IPS-NIHi11 (cell line): ENCODE measurements around the gene DNAH9.

Experiments used
- DNase-seq: peaks from one replicate; pipeline ENCODE4 v3.0.0; 2012; ENCODE audit warnings: mixed read lengths, low spot score

DNAH9 gene

DNA sequence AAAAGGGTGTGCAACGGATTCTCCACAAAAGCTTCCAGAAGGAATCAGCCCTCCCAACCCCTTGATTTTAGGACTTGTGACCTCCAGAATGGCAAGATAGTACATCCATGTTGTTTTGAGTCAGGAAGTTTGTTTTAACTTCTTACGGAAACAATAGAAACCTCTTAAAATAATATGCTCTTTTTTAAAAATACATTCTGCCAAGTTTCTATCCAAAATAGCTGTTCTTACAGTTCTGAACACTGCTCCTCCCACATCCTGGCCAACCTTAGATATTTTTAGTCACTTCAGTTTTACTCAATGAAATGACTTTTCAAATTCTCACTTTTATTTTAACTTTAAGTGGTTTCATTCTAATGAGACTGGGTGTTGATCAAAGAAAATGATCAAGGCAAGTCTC is 242.6 kb downstream of the DNAH9 start:
- no peak for DNase-seq

DNA sequence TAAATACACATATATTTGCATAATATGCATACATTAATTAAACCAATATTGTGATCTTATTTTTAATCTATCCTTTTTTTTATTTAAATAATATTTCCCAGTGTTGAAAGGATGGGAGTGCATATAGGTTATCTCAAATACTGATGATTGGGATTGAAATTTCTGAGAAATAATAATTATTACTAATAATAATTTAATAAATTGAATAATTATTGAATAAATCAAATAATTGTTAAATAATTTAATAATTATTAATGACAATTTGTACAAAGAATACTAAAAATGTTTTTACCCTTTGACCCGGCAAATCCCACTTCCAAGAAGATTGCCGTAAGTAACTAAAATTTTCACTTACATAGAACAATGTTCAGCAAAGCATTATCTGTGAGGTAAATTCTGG is 250.1 kb downstream of the DNAH9 start:
- no peak for DNase-seq

DNA sequence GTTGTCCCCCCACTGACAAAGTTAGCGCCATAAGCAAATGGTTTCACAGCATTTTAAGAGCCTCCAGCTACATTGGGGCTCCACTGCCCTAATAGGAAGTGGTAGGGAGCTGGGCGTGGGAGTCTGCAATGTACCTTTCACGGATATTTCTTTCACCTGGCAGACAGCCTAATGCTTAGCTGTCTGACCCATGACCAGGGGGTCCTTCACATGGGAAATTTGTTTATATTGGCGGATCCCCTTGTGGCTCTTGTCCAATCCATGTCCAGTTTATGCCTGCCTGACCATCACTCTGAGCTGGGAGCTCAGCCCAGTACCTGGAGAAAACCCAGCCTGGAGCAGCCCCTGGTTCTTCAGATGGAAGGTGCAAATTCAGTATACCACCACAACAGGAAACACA is 254.0 kb downstream of the DNAH9 start:
- no peak for DNase-seq

DNA sequence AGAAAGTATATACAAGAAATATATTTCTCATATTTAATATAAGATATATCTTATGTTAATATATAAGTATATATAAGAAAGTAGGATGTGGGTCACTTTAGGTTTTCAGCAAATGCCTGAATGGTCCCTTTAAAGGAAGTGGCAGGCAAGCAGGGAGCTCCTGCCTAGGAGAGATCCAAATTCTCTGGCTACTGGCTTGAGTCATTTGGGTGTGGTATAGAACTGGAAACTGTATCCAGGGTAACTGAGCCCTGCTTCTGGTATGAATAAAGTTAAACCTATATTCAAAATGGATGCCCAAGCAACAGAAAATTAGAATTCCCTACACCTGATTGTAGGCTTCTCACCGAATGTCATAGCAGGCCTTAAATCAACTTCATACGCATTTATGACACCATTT is 254.6 kb downstream of the DNAH9 start:
- no peak for DNase-seq

DNA sequence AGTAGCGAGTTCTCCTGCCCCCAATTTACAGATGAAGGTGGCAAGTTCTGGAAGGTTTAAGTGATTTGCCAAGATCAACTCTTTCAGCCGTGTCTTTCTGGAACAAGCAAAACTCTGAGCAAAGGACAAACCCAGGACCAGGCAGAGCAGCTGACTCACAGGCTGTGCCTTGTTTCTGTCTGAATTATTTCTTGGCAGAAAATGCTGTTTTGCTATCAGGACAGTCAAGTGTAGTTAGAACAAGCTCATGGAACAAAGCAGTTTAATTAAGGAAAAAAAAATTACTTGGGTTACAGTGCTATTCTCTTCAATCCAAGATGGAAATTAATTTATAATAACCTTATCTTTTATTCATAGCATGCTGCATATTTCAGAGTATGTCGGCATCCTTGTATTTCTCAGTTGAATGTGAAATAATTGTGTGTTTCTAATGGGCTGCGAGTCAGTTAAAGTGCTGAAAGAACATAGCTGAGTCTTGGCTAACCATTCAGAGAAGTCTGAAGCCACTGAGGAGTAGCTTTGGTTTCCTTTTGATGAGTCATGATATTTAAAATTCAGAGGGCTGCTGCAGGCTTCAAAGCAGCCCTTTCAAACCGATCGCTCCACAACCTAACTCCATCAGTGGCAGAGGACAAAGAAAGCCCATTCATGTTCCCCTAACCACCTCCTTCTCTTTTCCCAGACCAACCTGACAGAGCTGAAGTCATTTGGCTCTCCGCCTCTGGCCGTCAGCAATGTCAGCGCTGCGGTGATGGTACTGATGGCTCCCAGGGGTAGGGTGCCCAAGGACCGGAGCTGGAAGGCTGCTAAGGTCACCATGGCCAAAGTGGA is 255.3 kb downstream of the DNAH9 start:
- no peak for DNase-seq

DNA sequence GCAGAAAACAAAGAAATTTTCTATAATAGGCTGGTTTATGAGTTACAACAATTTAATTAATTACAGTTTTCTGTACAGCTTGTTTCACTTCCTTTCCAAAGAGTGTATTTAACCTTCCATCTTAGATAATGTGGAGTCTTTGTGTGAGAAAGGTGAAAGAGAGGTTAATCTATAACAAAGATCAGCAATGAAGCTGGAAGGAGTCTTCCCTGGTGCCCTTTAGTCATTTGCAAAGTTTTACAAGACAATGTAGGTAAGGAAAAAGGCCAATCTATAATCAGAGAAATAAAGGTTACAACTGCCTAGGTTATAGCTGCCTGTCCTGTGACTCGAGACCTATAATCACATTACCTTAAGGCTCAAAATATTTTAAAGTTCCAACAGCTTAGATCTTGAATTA is 257.0 kb downstream of the DNAH9 start:
- no peak for DNase-seq

DNA sequence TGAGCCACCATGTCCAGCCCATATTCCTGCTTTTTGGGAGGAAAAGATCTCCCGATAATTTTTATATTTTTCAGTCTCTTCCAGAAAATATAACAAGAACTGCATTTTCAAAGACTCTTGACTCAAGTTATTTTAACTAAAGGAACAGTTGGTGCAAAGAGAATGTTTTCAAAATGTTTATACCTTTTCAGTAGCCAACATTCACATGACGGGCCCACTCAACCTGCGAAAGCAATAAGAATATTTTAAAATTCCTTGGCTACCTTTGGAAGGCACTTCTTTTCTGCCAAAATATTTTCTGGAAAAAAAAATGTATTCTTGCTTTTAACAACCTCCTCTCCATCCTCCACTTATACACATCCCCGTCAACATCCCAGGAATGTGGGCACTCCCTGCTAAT is 258.7 kb downstream of the DNAH9 start:
- DNase-seq, result no peak

DNA sequence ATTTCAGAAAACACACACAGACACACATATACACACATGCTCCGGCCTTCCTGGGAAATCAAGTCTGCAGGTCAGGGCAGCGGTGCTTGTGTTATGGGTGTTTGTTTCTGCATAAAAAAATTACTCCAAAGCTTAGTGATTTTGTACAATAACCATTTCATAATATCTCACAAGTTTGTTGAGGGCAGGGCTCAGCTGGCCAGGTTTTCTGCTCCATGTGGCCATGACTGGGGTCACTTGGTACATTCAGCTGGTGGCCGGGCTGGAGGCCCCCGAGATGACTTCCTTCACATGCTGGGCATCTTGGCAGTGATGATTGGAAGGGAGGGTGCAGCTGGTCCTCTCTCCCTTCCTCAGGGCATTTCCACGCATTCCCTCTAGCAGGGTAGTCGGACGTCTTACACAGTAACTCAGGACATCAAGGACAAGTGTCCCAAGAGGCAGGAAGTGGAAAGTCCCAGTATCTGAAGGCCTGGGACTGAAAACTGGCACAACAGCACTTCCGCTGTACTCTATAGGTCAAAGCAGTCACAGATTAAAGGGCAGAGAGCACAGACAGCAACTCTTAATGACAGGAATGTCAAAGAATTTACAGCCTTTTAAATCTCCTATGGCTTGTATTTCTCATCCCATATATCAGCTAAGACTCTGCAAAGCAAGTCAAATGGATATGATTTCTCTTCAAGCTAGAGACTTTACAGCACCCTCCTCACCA is 271.6 kb downstream of the DNAH9 start:
- no peak for DNase-seq

DNA sequence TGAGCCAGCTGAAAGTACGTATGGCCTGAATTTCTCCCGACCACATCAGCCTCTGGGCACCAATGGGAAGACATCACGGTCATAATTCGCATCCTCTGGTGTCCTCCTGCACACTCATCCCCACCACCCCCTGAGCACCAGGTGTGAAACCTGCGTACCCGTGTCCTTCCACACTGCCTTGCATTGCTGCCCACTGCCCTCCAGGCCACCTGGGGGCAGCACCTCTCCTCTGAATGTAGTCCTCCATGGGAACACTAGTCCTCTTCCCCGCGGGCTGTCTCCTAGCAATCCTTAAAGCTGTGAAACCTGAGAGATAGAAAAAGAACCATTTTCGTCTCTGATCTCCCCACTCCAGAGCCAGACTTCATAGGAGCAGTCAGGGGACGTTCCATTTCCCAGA is 273.5 kb downstream of the DNAH9 start:
- DNase-seq, result no peak

DNA sequence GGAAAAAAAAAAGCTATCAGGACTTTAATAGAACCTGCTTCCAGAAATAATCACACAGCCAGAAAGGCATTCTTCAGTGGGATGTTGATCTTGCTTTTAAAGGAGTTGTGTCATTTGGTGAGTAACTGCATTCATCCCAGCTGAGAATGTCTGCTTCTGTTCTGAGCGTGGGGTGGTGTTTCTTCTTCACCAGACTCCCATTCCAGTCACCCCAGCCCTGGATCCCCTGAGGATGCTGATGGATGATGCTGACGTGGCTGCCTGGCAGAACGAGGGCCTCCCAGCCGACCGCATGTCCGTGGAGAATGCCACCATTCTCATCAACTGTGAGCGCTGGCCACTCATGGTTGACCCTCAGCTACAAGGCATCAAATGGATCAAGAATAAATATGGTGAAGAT is 276.5 kb downstream of the DNAH9 start:
- DNase-seq, result no peak

DNA sequence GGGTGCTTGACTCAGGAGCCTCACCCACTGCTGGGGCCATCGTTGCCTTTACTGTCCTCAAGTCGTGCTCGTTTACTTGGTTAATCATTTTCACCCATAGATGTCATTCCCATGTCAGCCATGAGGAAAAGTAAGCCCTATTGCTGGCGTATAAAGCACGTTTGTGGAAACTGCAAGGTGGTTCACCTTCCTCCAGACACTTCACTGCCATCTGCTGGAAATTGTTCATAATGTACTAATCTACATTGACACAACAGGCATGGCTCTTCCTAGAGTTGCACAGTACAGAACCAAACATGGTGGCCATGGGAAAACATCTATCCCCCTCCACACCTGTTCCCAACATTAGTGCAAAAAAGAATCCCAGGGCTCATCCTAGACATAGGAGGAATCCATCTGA is 282.4 kb downstream of the DNAH9 start:
- peak; percentile 36 for DNase-seq

DNA sequence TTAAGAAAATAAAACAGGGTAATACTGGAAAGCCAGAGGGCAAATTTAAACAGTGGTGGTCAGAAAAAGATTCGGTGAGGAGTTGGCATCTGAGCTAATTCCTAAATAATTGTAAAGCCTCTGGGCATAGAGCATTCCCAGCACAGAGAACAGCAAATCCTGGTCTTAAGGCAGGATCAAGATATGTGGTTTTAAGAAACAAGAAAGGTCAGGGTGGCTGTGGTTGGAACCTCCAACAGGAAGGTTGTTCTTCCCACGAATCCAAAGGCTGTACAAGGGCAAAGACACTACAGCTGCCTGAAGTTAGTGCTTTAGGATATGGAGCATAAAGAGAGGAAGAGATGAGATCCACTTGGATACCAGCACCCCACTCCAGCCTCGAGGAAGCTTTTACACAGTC is 284.4 kb downstream of the DNAH9 start:
- DNase-seq, result no peak

DNA sequence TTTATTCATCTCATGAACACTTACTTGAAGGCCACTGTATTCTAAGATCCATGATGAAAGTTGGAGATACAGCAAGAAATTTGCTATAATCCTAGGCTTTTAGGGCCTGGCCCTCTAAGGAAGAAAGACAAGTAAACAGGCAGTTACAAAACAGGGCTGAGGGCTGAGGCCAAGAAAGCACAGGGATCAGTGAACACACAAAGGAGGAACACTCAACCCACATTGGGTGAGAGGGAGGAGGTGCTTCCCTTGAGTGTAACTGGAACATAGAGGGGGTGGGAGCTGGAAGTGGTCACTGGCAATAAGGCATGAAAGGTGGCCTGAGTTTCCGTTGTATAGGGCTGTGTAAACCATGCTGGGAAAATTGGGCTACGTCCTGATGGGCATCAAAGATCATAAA is 286.8 kb downstream of the DNAH9 start:
- no peak for DNase-seq

DNA sequence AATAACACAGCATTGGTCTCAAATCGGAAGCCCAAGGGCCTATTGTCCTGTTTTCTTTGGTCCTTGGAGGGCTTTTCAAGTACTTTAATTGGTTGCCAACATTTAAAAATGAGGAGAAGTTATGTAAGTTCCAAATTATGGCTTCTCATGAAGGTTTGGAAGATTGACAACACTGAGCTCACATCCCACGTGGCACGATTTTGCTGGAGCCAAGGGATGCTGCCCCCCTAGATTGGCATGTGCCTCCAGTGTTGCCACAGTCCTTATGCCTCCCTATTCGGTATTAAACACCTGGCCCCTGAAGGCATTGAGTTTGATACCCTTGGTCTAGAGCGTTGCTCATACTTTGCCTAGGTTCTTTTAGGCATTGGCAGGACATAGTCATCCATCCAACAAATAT is 291.0 kb downstream of the DNAH9 start:
- DNase-seq, result no peak

DNA sequence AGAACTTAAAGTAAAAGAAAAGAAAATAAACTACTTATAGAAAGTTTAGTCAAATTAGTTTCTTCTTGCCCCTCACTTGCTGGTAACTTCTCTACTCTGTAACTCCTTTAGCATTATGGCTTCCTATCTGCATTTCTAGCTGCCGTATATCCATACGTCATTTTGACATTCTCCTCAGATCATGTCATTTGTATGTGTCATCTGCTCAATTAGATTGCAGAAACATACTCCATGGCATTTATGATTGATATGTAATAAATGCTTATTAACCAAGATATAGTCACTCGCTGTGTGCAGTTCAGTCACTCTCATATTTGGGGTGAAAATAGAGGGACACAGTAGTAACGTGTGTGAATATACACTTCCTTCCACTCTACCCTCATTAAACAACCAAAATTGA is 295.6 kb downstream of the DNAH9 start:
- DNase-seq, result no peak

DNA sequence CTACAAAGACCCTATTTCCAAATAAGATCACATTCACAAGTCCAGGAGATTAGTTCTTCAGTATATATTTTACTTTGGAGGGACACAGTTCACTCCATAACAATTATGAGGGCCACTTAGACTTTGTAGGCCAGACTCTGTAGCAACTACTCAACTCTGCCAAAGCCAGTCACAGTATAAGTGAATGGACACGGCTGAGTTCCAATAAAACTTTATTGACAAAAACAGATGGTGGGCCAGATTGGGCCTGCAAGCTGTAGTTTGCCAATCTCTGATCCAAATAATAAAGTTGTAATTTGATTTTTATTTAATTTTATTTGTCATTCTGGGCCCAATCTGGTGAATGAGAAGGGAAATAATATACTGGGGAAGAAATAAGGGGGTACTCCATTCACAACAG is 297.9 kb downstream of the DNAH9 start:
- no peak for DNase-seq

DNA sequence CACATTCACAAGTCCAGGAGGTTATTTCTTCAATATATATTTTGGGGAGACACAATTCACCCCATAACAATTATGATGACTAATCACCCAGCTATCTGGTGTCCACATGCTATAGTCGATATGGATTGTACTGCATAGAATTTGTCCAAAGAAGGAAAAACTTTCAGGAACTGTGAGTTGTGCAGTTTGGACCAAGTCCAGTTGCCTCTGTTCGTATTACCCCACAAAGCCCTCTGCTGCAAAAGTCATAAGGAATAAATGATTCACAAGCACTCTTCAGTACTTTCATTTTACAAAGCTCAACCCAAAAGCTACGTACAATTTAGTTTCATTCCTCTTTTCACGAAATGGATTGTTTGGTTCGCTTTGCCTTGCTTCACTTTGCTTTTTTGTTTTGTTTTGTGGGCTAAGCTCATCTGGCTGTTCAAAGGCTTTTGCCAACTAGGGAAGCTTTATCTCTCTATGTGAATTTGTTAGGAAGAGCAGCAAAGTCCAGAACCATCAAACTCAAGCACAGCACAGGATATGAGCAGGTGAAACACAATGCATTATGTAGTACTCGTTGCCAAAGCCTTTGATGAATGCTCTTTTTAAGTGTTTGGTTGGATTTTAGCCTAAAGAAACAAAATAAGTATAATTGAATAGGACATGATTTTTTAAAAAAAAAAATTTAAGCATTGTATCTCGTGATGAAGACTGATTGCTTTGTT is 300.4 kb downstream of the DNAH9 start:
- DNase-seq, result no peak

DNA sequence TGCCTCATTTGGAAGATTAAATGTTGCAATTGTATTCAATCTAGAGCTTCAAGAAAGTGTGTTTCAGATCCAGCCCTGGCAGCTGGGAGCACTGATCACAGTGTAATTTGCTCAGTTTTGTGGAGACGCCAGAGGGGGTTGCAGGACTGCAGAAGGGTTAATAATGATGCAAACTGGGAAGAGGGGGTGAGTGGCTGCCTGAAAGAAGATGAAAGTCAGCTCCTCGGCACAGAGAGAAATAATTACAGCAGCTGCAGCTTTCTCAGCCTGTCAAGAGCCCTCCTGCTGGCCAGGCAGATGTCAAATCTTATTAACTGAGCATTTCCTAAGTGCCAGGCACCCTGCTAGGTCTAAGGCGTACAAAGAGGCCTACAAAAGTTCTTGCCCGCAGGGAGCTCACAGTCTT is 301.3 kb downstream of the DNAH9 start:
- no peak for DNase-seq

DNA sequence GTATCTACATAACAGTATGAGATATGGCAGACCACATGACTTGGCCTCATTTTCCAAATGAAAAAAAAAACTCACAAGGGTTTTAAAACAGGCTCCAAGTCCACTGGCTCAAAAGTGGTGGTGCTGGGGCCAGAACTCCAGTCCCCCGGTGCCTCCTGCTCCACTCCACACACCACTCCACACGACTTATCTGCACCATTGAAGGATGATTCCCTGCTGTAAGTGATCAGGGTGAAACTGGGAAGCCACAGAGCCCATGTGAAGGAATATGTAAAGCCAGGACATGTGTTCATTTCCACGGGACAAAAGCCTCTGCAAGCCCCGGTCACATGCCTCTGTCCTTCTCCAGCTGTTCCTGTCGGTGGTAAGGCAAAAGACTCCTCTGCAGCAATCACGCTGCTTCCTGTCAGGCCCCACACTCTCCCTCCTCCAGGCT is 301.8 kb downstream of the DNAH9 start:
- no peak for DNase-seq

DNA sequence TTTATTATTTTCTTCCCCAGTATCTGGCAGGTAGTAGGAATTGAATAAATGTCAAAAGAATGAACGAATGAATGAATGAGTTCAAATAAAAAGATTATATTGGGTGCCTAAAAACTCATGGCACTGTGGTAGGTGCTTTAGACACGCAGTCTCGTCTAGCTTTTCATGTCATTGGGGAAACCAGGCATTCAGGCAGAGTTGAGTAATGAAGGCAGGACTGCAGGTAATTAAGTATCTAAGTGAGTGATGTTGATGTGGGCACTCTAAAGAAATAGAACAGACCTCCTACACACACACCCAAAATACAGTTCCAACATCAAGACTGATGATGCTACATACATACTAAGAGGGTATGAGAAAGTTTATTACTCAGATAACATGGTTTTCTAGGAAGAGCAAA is 302.4 kb downstream of the DNAH9 start:
- no peak for DNase-seq

DNA sequence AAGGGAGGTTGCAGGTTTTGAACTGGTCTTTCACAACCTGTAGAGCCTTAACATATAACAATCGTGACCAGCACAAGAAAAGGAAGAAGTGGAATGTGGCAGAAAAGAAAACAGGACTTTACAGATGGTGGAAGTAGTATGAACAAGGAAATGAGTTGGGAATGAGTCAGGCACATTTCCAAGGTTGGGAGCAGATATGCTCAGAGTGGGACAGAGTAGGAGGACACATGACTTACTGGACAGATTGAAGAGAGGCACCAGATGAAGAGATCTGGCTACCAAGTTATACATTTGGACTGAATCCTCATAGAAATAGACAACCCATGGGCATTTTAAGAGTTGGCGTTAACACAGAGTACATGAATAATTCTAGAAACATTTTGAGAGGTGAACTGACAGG is 303.7 kb downstream of the DNAH9 start:
- DNase-seq, result no peak

DNA sequence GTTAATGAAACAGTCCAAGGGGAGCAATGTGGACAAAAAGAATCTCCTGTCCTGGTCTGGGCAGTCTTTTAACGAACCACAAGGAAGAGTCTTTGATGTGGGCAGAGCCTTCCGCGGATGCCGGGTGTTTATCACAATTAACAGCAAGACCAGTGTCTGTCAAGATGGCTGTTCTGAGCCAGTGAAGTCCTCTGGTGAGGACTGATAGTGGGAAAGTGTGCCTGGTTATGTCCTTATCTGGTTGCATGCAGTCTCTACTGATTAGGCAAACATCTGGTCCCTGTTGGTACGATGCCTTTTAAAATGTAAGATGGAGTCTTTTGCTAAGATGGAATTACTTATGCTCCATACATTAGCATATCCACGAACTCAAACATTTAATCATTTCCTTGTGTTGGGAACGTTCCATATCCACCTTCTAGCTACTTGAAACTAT is 310.5 kb downstream of the DNAH9 start:
- no peak for DNase-seq

DNA sequence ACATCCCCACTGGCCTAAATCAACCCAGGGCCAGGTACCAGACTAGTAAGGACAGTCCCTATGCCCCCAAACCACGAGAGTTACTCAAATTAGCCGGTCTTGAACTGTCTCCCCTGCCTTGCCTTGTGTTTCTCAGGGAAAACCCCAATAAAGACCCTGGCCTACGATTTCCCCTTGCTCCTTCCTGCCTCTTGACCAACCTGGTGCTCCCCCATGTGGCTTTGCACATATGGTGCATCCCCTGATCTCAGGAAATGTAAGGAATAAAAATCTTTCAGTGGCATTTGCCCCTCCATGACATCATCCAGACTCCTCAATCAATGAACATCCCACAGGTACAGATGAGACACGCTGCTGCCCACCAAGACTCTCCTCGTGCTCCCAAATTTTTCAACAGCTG is 311.1 kb downstream of the DNAH9 start:
- peak; percentile 53 for DNase-seq
